ENCODE data around the gene EIF6. TPM values are rescaled to one million over a fixed set of nuclear protein-coding genes. Genes with fewer than 3 reads are reported as not detected.

Gene EIF6
- polyA plus RNA-seq, 1 donor from 2014 or later: 143 TPM

GRCh38 chr20:35237486-35237885, 47.1 kb downstream of the EIF6 start:
- Histone ChIP-seq H3K27ac (ENCODE audit: low read length) (no peak overlapping the region), H3K4me2 (ENCODE audit: low read length) (no peak overlapping the region), H3K4me3 (ENCODE audit: low read length) (no peak overlapping the region), H2AFZ (ENCODE audit: low read depth, low read length) (no peak overlapping the region), H3K9ac (ENCODE audit: low read length) (no peak overlapping the region), H3K79me2 (replicated peaks; ENCODE audit: insufficient read depth, low read length) (no peaks in the 10 kb centered on the region), H3K27me3 (ENCODE audit: insufficient read depth, low read depth, low read length) (no peaks in the 10 kb centered on the region), H4K20me1 (ENCODE audit: insufficient read depth) (no peaks in the 10 kb centered on the region), H3K9me3 (ENCODE audit: low read length) (no peaks in the 10 kb centered on the region), H3K36me3 (ENCODE audit: insufficient read depth, low read length) (no peaks in the 10 kb centered on the region), H3F3A (ENCODE audit: insufficient read depth, low read length, poor library complexity, severe bottlenecking) (no peaks in the 10 kb centered on the region), H3K9me2 (ENCODE audit: insufficient read depth, low read length) (no peaks in the 10 kb centered on the region)
- no peak for TF ChIP-seq RAD21 (conservative IDR thresholded peaks at IDR 0.05)
- no peak for TF ChIP-seq REST (IDR thresholded peaks at IDR 0.05; ENCODE audit: borderline replicate concordance)
- no peak for TF ChIP-seq SMC3 (conservative IDR thresholded peaks at IDR 0.05; ENCODE audit: poor library complexity)
- TF ChIP-seq, protein P1, sequence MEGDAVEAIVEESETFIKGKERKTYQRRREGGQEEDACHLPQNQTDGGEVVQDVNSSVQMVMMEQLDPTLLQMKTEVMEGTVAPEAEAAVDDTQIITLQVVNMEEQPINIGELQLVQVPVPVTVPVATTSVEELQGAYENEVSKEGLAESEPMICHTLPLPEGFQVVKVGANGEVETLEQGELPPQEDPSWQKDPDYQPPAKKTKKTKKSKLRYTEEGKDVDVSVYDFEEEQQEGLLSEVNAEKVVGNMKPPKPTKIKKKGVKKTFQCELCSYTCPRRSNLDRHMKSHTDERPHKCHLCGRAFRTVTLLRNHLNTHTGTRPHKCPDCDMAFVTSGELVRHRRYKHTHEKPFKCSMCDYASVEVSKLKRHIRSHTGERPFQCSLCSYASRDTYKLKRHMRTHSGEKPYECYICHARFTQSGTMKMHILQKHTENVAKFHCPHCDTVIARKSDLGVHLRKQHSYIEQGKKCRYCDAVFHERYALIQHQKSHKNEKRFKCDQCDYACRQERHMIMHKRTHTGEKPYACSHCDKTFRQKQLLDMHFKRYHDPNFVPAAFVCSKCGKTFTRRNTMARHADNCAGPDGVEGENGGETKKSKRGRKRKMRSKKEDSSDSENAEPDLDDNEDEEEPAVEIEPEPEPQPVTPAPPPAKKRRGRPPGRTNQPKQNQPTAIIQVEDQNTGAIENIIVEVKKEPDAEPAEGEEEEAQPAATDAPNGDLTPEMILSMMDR (IDR thresholded peaks at IDR 0.05; ENCODE audit: poor library complexity, severe bottlenecking): no peak
- TF ChIP-seq EP300 (conservative IDR thresholded peaks at IDR 0.05; ENCODE audit: poor library complexity, severe bottlenecking): no peak
- TF ChIP-seq MXI1 (conservative IDR thresholded peaks at IDR 0.05; ENCODE audit: poor library complexity, severe bottlenecking): no peak
- no peak for TF ChIP-seq TAF1 (IDR thresholded peaks at IDR 0.05; ENCODE audit: low read depth)

- Histone ChIP-seq H3K4me3 (ENCODE audit: low read length) (no peak overlapping the region), H3K4me2 (ENCODE audit: low read length) (no peak overlapping the region), H3K79me2 (replicated peaks; ENCODE audit: insufficient read depth, low read length) (no peaks in the 10 kb centered on the region), H3K27ac (ENCODE audit: low read length) (no peak overlapping the region), H3K9ac (ENCODE audit: low read length) (no peak overlapping the region), H4K20me1 (ENCODE audit: insufficient read depth) (no peaks in the 10 kb centered on the region), H3K27me3 (ENCODE audit: insufficient read depth, low read depth, low read length) (no peaks in the 10 kb centered on the region), H2AFZ (ENCODE audit: low read depth, low read length) (no peak overlapping the region), H3K36me3 (ENCODE audit: insufficient read depth, low read length) (no peaks in the 10 kb centered on the region), H3K9me3 (ENCODE audit: low read length) (no peaks in the 10 kb centered on the region), H3K9me2 (ENCODE audit: insufficient read depth, low read length) (no peaks in the 10 kb centered on the region), H3F3A (ENCODE audit: insufficient read depth, low read length, poor library complexity, severe bottlenecking) (no peaks in the 10 kb centered on the region)
- no peak for TF ChIP-seq EZH2 (IDR thresholded peaks at IDR 0.05; ENCODE audit: borderline replicate concordance, insufficient read depth, low read length, poor library complexity, severe bottlenecking)
These were observed 48.7 kb downstream of the EIF6 start for GRCh38 chr20:35235881-35236280.

DNA sequence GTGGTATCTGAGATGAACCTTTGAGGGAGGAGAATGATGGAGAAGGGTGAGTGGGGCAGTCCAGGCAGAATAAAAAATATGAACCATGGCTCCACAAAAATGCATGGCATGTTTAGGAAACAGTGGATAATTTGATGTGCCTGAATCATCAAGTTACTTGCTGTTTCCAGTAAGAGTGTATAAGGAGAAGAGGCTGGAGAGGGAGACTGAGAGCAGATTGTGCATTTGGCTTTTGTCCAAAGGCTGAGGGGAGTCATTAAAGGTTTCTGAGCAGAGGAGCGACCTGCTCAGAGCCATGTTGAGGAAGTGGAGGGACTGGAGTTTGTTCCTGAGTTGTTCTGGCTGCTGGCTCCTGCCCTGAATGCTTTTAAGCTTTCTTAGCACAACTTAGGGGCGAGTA, 52.0 kb downstream of the EIF6 start:
- Histone ChIP-seq H3K9ac (ENCODE audit: low read length) (no peak overlapping the region), H3K79me2 (replicated peaks; ENCODE audit: insufficient read depth, low read length) (peaks cover 7% of the 10 kb centered on the region), H3F3A (ENCODE audit: insufficient read depth, low read length, poor library complexity, severe bottlenecking) (peaks cover 9% of the 10 kb centered on the region), H3K27ac (ENCODE audit: low read length) (no peak overlapping the region), H2AFZ (ENCODE audit: low read depth, low read length) (no peak overlapping the region), H3K4me3 (ENCODE audit: low read length) (no peak overlapping the region), H3K9me3 (ENCODE audit: low read length) (no peaks in the 10 kb centered on the region), H3K9me2 (ENCODE audit: insufficient read depth, low read length) (no peaks in the 10 kb centered on the region), H3K4me2 (ENCODE audit: low read length) (no peak overlapping the region), H3K36me3 (ENCODE audit: insufficient read depth, low read length) (no peaks in the 10 kb centered on the region), H4K20me1 (ENCODE audit: insufficient read depth) (no peaks in the 10 kb centered on the region), H3K27me3 (ENCODE audit: insufficient read depth, low read depth, low read length) (no peaks in the 10 kb centered on the region)
- no peak for TF ChIP-seq MXI1 (conservative IDR thresholded peaks at IDR 0.05; ENCODE audit: poor library complexity, severe bottlenecking)
- TF ChIP-seq SMC3 (conservative IDR thresholded peaks at IDR 0.05; ENCODE audit: poor library complexity): no peak
- TF ChIP-seq REST (IDR thresholded peaks at IDR 0.05; ENCODE audit: borderline replicate concordance): no peak
- no peak for TF ChIP-seq EZH2 (IDR thresholded peaks at IDR 0.05; ENCODE audit: borderline replicate concordance, insufficient read depth, low read length, poor library complexity, severe bottlenecking)
- TF ChIP-seq, protein P1 (IDR thresholded peaks at IDR 0.05; ENCODE audit: poor library complexity, severe bottlenecking): no peak
- TF ChIP-seq TAF1 (IDR thresholded peaks at IDR 0.05; ENCODE audit: low read depth): no peak
- no peak for TF ChIP-seq POLR2AphosphoS5 (IDR thresholded peaks at IDR 0.05)

Data from neural cell (in vitro differentiated cells).